Amniotic stem cell (primary cell): Measurements from ENCODE around the gene RRAS2.
"Not testable (repeated sequence)": the region's sequence is repeated elsewhere in the genome, so short reads cannot be mapped to it uniquely, and the experiment has no call there.

Experiments
- DNase-seq: peaks from one replicate; lab custom pipeline; 2025; lab: John Stamatoyannopoulos, UW

Gene RRAS2

GRCh38 chr11:14358729-14359439 lies at the start of gene RRAS2:
Gene RRAS2 (minus strand): TSS chr11:14359183. CDS start chr11:14358870, 313 bp downstream.
- peak; percentile 50 for DNase-seq

- no peak for DNase-seq
These were observed 49.6 kb upstream of the RRAS2 start for GRCh38 chr11:14408612-14409011.

GRCh38 chr11:14406116-14406515 lies 47.1 kb upstream of the RRAS2 start:
- DNase-seq, result not testable (repeated sequence)

- DNase-seq, result not testable (repeated sequence)
These were observed 44.5 kb upstream of the RRAS2 start for GRCh38 chr11:14403528-14403927.

GRCh38 chr11:14399087-14399486 lies 40.1 kb upstream of the RRAS2 start:
- DNase-seq, result no peak

GRCh38 chr11:14396273-14396672 lies 37.3 kb upstream of the RRAS2 start:
- no peak for DNase-seq

- no peak for DNase-seq
These were observed 34.9 kb upstream of the RRAS2 start for GRCh38 chr11:14393889-14394288.

- DNase-seq, result no peak
These were observed 34.1 kb upstream of the RRAS2 start for GRCh38 chr11:14393129-14393528.

- no peak for DNase-seq
These were observed 31.7 kb upstream of the RRAS2 start for GRCh38 chr11:14390669-14391068.

GRCh38 chr11:14388352-14388751 lies 29.4 kb upstream of the RRAS2 start:
- DNase-seq, result no peak

- DNase-seq, result no peak
These were observed 28.0 kb upstream of the RRAS2 start for GRCh38 chr11:14386895-14387480.

GRCh38 chr11:14386081-14386480 lies 27.1 kb upstream of the RRAS2 start:
- DNase-seq, result no peak

- DNase-seq, result no peak
These were observed 25.4 kb upstream of the RRAS2 start for GRCh38 chr11:14384338-14384737.

- DNase-seq, result no peak
These were observed 23.0 kb upstream of the RRAS2 start for GRCh38 chr11:14381968-14382367.

- no peak for DNase-seq
These were observed 22.1 kb upstream of the RRAS2 start for GRCh38 chr11:14380947-14381561.

GRCh38 chr11:14380125-14380936 lies 21.3 kb upstream of the RRAS2 start:
- DNase-seq, result no peak

GRCh38 chr11:14378171-14378570 lies 19.2 kb upstream of the RRAS2 start:
- no peak for DNase-seq

- no peak for DNase-seq
These were observed 17.9 kb upstream of the RRAS2 start for GRCh38 chr11:14376920-14377319.

GRCh38 chr11:14374922-14375830 lies 16.2 kb upstream of the RRAS2 start:
- DNase-seq, result no peak

GRCh38 chr11:14373941-14374646 lies 15.1 kb upstream of the RRAS2 start:
- peak; percentile 12 for DNase-seq

GRCh38 chr11:14372011-14372410 lies 13.0 kb upstream of the RRAS2 start:
- no peak for DNase-seq
